GM19193 (cell line): ENCODE measurements around the gene SASH1.

Experiments
- POLR2A ChIP-seq: IDR thresholded peaks from 4 replicates; pipeline ENCODE4 v1.6.1; 2011; ENCODE audit not compliant: insufficient read depth, insufficient read length; ENCODE audit errors: extremely low read depth

Gene SASH1

DNA sequence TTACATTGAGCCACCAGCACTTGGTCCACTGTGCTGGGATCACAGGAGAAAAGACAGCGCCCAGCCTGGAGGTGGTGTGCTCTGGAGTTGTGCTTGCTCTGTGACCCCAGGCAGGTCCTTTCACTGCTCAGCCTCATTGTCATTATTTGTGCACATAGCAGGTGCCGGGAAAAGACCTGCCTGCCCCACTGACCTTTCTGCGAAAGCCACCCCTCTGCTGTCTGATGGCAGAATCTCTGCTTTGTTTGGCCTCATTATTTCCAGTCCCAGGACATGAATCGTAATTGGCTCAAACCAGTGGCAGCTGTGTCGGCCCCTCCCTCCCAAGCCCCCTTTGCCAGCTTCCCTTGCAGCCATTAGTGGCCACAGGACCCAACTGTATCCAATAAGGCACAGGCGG, 219.0 kb downstream of the SASH1 start:
- TF ChIP-seq POLR2A, result no peak

GRCh38 chr6:148563066-148563465, 220.4 kb downstream of the SASH1 start:
- TF ChIP-seq POLR2A, result no peak

DNA sequence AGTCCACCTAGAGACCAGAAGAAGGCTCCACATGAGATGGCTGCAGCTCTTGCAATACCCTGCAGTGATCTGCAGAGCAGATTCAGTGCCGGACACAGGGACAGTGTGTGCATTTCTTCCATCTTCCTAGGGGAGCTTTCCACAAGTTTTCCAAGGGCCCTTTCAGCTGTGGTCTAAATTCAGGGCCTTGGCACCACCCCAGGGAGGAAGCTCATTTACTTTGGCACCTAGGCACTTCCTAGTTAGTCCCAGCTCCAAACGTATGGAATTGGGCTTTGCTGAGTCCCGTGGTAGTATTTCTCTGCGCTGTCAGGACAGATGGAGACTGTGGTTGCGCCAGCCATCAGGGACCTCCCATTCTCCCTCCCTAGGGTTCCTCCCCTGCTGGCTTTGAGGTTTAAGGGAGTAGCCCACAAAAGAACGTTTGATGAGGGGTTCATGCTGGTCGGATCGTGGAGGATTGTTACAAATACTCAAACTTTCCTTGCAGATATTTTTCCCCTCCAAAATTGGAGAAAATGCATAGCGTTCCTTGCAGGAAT, 221.9 kb downstream of the SASH1 start:
- no peak for TF ChIP-seq POLR2A

GRCh38 chr6:148565321-148565926, 222.8 kb downstream of the SASH1 start:
- no peak for TF ChIP-seq POLR2A

DNA sequence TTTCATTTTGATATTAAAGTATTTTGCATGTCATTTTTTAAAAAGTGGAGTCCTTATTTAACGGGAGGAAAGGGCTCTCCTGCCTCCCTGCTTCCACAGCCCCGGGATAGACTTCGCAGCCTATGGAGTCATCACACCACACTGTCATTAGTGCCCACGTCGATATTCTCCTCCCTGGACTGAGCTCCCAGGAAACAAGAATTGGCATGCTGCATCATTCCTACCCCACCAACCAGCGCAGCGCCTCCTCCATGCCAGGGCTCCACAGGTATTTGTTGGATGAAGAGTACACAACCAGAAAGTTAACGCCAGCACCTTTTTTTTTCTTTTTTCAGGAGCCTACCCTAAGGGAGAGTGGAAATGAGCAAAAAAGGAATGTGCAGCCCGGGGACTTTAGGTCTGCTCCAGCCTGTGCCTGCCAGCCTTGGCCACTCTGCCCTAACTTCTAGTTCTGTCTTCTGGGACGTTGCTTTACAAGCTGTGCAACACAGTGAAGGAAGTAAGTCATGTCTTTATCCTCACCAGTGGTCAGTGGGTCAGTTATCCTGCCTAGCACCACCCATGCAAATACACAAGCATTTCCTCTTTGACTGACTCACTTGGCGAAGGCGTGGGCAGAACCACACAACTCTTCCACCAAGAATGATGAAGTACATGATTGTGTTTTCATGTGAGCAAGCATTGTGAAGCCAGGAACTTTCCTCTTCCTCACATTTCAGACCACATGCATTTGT, 223.5 kb downstream of the SASH1 start:
- TF ChIP-seq POLR2A, result no peak

DNA sequence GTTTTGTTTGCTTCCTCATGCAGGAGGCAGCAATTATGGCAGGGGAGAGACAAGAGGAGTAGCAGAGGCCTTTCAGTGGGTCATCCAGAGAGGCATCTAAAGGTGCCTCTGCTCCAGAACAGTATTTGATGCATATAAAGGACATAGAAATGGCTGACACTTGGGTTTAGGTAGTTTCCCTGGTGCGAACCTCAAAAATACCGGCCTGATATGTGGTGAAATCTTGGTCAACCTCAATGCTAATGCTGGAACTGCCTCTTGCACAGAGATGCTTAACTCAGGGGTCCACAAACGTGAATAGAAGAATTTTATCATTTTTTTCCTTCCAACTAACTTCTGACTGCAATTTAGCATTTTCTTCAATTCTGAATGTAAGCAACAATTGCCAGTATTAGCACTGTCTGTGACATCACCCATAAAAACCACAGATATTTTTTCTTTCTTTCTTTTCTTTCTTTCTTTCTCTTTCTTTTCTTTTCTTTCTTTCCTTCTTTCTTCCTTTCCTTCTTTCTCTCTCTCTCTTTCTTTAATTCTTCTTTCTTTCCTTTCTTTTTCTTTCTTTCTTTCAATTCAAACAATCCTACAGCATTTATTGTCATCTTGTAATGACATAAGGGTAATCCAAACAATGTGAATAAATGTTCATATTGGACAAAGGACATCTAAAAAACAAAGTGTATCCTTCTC, 224.2 kb downstream of the SASH1 start:
- no peak for TF ChIP-seq POLR2A

GRCh38 chr6:148570456-148570855, 227.8 kb downstream of the SASH1 start:
- TF ChIP-seq POLR2A, result no peak

- TF ChIP-seq POLR2A, result no peak
Observed at GRCh38 chr6:148572676-148573335, 230.2 kb downstream of the SASH1 start.

DNA sequence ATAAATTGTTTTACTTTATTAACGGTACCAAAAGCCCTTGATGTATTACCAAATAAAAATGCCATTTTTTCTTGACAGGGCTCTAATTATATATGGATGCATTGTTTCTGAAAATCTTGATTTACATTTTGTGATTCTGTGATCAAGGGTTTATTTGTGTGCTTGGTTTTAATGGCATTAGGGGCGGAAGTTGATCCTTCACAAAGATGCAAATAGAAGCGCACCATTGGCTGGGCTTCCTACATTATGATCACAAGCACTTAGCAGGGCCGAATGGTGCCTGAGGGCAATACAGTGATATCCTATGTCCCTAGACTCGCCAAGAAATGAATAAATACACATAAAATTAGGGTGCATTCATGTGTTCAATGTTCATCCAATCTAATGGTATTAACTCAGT, 231.3 kb downstream of the SASH1 start:
- TF ChIP-seq POLR2A, result no peak

DNA sequence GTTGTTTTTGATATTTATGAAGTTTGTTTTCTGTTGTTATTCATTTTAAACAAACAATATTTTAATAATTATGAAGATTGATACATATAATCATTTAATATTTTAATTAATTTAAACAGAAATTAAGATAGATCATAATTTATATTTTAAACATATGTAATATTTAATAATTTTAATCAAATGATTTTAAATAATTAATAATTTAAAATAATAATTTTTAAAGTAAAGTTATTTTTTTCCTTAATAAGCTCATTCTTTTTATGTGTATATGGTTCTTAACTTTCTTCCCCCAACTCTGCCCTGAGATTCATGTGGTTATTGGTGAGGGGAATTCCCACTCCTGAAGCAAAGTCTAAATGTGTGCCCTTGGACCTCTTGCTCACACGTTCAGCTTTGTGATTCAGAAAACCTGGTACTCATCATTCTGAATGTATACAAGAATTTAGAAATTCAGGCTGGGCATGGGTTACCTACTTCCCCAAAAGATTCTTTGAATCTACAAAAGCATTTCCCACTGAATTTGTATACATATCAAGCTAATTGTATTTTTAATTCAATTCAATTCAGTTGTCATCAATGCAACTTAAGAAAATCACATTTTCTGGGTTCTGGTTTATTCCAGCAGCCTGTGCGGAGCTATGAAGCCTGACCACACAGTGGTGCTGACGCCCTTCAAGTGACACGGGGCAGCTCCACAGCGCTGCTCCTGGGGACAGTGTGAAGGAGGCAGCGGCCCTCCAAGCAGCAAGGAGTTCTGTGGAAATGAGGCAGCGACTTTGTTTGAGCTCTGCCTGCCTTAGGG, 235.2 kb downstream of the SASH1 start:
- TF ChIP-seq POLR2A, result no peak

DNA sequence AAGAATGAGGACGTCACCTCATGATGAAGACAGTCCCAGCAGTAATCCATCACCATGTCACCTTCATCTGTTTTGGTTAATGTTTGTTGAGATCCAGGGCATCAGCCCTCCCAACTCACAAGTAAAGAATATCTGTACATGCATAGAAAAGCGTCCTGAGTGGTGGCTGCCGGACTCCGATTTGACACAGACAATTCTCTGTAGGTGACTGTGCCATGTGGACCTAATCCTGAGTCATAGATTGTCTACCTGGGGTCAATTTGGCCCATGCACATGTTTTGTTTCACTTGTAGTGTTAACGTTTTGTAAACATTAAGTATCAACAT, 235.8 kb downstream of the SASH1 start:
- no peak for TF ChIP-seq POLR2A

DNA sequence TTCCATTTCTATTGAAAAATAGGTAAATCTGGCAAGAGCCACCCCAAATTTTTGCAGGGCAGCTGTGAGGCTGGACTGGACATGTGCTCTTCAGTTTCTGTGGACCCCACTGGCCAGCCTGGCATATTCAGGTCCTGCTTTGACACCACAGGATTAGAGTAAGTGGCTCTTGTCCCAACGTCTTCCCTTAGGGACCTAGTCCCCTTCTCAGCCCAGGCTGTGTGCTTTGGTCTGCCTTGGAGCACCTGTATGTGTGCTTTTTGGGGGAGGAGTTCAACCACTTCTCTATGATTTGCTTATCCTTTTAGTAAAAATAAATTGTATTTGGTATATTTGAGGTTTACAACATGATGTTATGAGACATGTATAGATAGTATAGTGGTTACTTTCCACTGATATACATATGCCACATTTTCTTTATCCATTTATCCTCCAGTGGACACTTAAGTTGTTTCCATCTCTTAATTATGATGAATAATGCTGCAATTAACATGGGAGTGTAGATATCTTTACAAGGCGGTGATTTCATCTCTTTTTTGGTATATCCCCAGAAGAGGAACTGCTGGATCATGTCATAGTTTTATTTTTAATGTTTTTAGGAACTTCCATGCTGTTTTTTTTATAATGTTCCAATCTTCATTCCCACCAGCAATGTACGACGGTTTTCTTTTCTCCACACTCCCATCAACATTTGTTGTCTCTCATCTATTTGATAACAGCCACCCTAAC, 236.4 kb downstream of the SASH1 start:
- no peak for TF ChIP-seq POLR2A

DNA sequence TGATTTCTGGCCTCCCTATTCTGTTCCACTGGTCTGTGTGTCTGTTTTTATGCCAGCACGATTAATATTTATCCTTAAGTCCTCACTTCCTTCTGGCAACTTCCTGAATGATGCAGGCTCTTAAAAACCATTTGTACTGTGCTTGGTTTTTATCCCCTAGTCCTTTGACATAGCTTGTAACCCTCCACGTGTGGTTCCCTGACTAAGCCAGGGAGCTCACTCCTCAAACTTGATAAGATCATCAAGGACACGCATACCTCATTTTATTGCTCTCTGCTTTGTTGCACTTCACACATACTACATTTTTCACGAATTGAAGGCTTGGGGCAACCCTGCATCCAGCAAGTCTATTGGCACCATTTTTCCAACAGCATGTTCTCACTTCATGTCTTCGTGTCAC, 237.8 kb downstream of the SASH1 start:
- no peak for TF ChIP-seq POLR2A

DNA sequence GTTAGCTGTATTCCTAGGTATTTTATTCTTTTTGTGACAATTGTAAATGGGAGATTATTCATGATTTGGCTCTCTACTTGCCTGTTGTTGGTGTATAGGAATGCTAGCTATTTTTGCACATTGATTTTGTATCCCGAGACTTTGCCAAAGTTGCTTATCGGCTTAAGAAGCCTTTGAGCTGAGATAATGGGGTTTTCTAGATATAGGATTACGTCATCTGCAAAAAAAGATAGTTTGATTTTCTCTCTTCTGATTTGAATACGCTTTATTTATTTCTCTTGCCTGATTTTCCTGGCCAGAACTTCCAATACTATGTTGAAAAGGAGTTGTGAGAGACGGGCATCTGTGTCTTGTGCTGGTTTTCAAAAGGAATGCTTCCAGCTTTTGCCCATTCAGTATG, 241.0 kb downstream of the SASH1 start:
- TF ChIP-seq POLR2A, result no peak
